ENCODE measurements around the gene MRPS27.

The MRPS27 gene

DNA sequence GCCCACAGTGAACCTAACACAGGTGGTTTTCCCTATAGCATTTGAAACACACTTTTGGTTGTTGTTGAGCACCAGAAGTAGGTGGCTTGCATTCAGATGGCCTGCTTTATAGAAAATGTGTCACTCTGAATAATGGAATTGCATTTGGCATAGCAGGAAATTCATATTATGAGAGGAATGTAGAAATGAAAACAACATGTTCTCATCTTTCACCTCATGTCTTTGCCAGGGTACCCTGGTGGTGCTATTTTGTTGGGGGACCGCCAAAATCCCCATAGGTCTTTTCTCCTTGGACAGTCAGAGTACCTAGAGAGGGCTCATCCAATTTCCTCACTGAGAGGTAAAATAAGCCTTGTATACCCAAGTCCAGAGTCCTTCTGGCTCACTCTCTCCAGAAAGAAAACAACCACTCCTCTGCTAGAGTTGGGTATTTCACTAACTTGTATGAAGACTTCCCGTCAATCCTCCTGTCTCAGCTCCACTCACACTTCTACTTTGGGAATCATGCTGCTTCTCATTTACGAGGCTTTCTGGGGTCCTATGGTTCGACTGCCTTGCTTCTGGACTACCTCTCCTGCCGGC lies 67.4 kb downstream of the MRPS27 start:
- no peak for DNase-seq (ENCODE audit: low spot score)
- peak overlapping the region; percentile 63 to 68 for H3K27ac ChIP-seq
- peak overlapping the region; percentile 33 for H3K4me3 ChIP-seq
- no peak for TF ChIP-seq CTCF (IDR thresholded peaks at IDR 0.05)

- Histone ChIP-seq H3K4me3 (no peak overlapping the region), H3K27ac (peak overlapping the region; percentile 12 to 68)
- DNase-seq (ENCODE audit: low spot score): no peak
- no peak for TF ChIP-seq CTCF (IDR thresholded peaks at IDR 0.05)
These were observed 68.0 kb downstream of the MRPS27 start for GRCh38 chr5:72252008-72252407.

DNA sequence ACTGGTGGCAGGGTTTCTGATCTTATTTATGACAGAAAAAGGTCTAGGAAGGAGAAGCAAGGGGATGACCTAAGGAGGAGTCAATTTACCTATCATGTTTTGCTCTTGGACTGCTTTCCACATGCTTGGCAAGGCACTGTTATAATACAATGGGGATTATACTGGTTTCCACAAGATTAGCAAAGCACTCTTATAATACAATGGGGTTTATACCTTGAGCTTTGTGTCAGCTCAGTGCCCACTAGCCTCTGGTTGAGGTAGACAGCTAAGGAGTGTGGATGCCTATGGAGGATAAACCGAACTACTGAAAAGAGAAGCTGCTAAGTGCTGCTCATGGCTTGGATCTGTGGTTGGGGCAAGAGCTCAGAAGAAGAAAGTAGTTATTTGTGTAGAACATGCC lies 68.7 kb downstream of the MRPS27 start:
- no peak for DNase-seq (ENCODE audit: low spot score)
- no peak for TF ChIP-seq CTCF (IDR thresholded peaks at IDR 0.05)
- peak overlapping the region; percentile 12 to 68 for H3K27ac ChIP-seq
- H3K4me3 ChIP-seq: no peak overlapping the region

DNA sequence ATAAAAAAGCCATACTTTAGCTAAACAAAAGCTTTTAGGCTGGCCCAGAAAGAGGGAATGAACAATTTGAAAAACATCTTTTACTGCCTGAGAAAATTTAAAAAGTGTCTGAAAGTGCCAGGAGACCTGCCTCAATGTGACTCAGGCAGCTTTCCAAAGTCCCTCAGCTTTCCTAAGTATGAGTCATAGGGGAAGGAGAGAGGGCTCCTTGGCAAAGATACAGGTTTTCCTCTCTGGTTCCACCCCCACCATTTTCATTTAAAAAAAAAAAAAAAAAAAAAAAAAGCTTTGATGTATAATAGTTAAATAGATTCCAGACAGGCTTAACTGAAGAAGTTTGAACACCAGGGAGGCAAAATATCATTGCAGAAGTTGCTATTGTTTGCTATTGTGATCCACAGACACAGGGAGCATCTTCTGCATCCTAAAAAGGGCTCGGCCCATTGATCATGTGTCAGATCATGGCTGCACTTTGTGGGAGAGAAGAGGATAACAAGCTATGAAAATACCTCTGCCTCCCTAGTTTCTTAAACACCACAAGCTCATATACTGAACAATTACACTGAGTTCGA lies 71.5 kb downstream of the MRPS27 start:
- no peak for TF ChIP-seq CTCF (IDR thresholded peaks at IDR 0.05)
- no peak for DNase-seq (ENCODE audit: low spot score)
- H3K27ac ChIP-seq: peak overlapping the region; percentile 59

DNA sequence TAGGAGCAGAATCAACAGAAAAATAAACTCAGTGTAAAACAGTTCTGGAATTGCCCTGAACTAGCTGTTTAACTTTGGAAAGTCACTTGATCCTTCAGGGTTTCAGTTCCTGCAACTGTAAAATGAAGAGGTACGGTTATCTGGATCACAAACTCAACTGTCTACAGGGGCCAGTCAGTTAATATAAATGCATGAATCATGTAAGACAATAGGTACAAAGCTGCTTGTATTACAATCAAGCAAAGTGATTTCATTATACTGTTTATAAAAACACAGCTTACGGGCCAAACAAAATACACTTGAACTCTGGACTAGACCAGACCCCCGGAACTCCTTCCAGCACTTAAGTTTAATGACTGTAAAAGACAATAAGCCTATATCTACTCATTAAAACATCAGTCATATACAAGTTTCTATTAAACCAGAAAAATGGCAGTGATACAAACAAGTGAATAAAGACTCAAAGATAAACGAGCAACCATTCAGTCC lies 73.0 kb downstream of the MRPS27 start:
- H3K4me3 ChIP-seq: peak overlapping the region; percentile 22
- TF ChIP-seq CTCF (IDR thresholded peaks at IDR 0.05): no peak
- no peak for DNase-seq (ENCODE audit: low spot score)
- H3K27ac ChIP-seq: peak overlapping the region; percentile 64 to 82

More for the DNA sequence above, 71.5 kb downstream of the MRPS27 start:
- H3K4me3 ChIP-seq: peak overlapping the region; percentile 3

GRCh38 chr5:72245951-72246532 lies 74.0 kb downstream of the MRPS27 start:
- H3K27ac ChIP-seq: peak overlapping the region; percentile 64 to 82
- DNase-seq (ENCODE audit: low spot score): no peak
- H3K4me3 ChIP-seq: peak overlapping the region; percentile 7
- TF ChIP-seq CTCF (IDR thresholded peaks at IDR 0.05): no peak

- TF ChIP-seq CTCF (IDR thresholded peaks at IDR 0.05): no peak
- H3K27ac ChIP-seq: peak overlapping the region; percentile 64 to 82
- DNase-seq (ENCODE audit: low spot score): no peak
- H3K4me3 ChIP-seq: no peak overlapping the region
These were observed 74.5 kb downstream of the MRPS27 start for GRCh38 chr5:72245546-72245945.

Data from coronary artery (tissue), 2 donors.